DMS 273 (cell line): Measurements from ENCODE around the gene LMO1.

Experiments
- DNase-seq: peaks from one replicate; lab custom pipeline; 2025; ENCODE audit not compliant: unreplicated experiment; lab: John Stamatoyannopoulos, UW

LMO1 gene

GRCh38 chr11:8207080-8208000 is 56.3 kb downstream of the LMO1 start:
- no peak for DNase-seq

- no peak for DNase-seq
These were observed 57.2 kb downstream of the LMO1 start for GRCh38 chr11:8206251-8207079.

- DNase-seq = no peak
These were observed 58.1 kb downstream of the LMO1 start for GRCh38 chr11:8205566-8205965.

GRCh38 chr11:8204596-8204995 is 59.1 kb downstream of the LMO1 start:
- DNase-seq = no peak

GRCh38 chr11:8204025-8204424 is 59.7 kb downstream of the LMO1 start:
- DNase-seq = no peak

- no peak for DNase-seq
These were observed 60.3 kb downstream of the LMO1 start for GRCh38 chr11:8203414-8203715.

GRCh38 chr11:8202516-8203413 is 60.9 kb downstream of the LMO1 start:
- DNase-seq = no peak

- peak; percentile 9 for DNase-seq
These were observed 61.9 kb downstream of the LMO1 start for GRCh38 chr11:8201644-8202365.

GRCh38 chr11:8199676-8200075 is 64.0 kb downstream of the LMO1 start:
- DNase-seq = no peak

GRCh38 chr11:8196749-8197148 is 66.9 kb downstream of the LMO1 start:
- no peak for DNase-seq

GRCh38 chr11:8194956-8195355 is 68.7 kb downstream of the LMO1 start:
- DNase-seq = no peak

GRCh38 chr11:8192896-8193209 is 70.8 kb downstream of the LMO1 start:
- no peak for DNase-seq

GRCh38 chr11:8192016-8192895 is 71.4 kb downstream of the LMO1 start:
- DNase-seq = peak; percentile 84

- DNase-seq = no peak
These were observed 73.2 kb downstream of the LMO1 start for GRCh38 chr11:8190431-8190830.

- DNase-seq = no peak
These were observed 77.2 kb downstream of the LMO1 start for GRCh38 chr11:8186429-8186828.

- DNase-seq = no peak
These were observed 80.6 kb downstream of the LMO1 start for GRCh38 chr11:8183111-8183510.

- DNase-seq = no peak
These were observed 83.2 kb downstream of the LMO1 start for GRCh38 chr11:8180469-8180868.

- no peak for DNase-seq
These were observed 85.4 kb downstream of the LMO1 start for GRCh38 chr11:8178297-8178696.

- peak; percentile 41 for DNase-seq
These were observed 86.5 kb downstream of the LMO1 start for GRCh38 chr11:8177136-8177535.
